HG02981 (cell line): ENCODE data around the gene OSGIN1.

Experiments
- ATAC-seq: cut with Tn5 transposase; IDR thresholded peaks from one replicate; pipeline ENCODE4 v1.9.1; 2021; ENCODE audit warnings: mild to moderate bottlenecking, moderate library complexity; ENCODE audit not compliant: unreplicated experiment

OSGIN1 gene

GRCh38 chr16:83956336-83957289 is 3.6 kb downstream of the OSGIN1 start:
- no peak for ATAC-seq

GRCh38 chr16:83957296-83957855 is 4.3 kb downstream of the OSGIN1 start:
- no peak for ATAC-seq

- no peak for ATAC-seq
These were observed 5.3 kb downstream of the OSGIN1 start for GRCh38 chr16:83958137-83958845.

GRCh38 chr16:83958846-83959565 is 6.0 kb downstream of the OSGIN1 start:
- ATAC-seq, result no peak

GRCh38 chr16:83959656-83960434 is 6.8 kb downstream of the OSGIN1 start:
- no peak for ATAC-seq

- no peak for ATAC-seq
These were observed 7.6 kb downstream of the OSGIN1 start for GRCh38 chr16:83960521-83961249.

GRCh38 chr16:83961591-83961990 is 8.6 kb downstream of the OSGIN1 start:
- ATAC-seq, result no peak

GRCh38 chr16:83963277-83964119 is 10.5 kb downstream of the OSGIN1 start:
- no peak for ATAC-seq

GRCh38 chr16:83964684-83965443 is 11.8 kb downstream of the OSGIN1 start:
- ATAC-seq, result no peak

GRCh38 chr16:83965444-83966152 is 12.6 kb downstream of the OSGIN1 start:
- no peak for ATAC-seq

- ATAC-seq, result no peak
These were observed 13.2 kb downstream of the OSGIN1 start for GRCh38 chr16:83966153-83966696.

- no peak for ATAC-seq
These were observed 14.1 kb downstream of the OSGIN1 start for GRCh38 chr16:83967091-83967490.

- no peak for ATAC-seq
These were observed 14.8 kb downstream of the OSGIN1 start, which contains the start of gene NECAB2 for GRCh38 chr16:83967838-83968305. Gene NECAB2, plus strand, starts transcription at chr16:83968244. Its CDS starts 405 bp downstream, at chr16:83968649.

GRCh38 chr16:83968306-83968851 is 15.3 kb downstream of the OSGIN1 start:
- ATAC-seq, result no peak

GRCh38 chr16:83968891-83969649 is 16.0 kb downstream of the OSGIN1 start:
- no peak for ATAC-seq
